IPS-15b (cell line): ENCODE measurements around the gene ERCC2.

Experiments used
- H3K27me3 ChIP-seq: one replicate; pipeline ENCODE4 v1.6.1; 2013; ENCODE audit warnings: low read length; ENCODE audit not compliant: control insufficient read depth, insufficient read depth
- H3K36me3 ChIP-seq: one replicate; pipeline ENCODE4 v1.6.1; 2013; ENCODE audit warnings: low read length; ENCODE audit not compliant: control insufficient read depth, insufficient read depth
- H3K4me1 ChIP-seq: one replicate; pipeline ENCODE4 v1.6.1; 2013; ENCODE audit warnings: mild to moderate bottlenecking, low read length; ENCODE audit not compliant: control insufficient read depth, insufficient read depth
- H3K4me3 ChIP-seq: one replicate; pipeline ENCODE4 v1.5.1; 2013; ENCODE audit warnings: low read depth, low read length
- H3K9ac ChIP-seq: one replicate; pipeline ENCODE4 v1.6.1; 2013; ENCODE audit warnings: low read depth, mild to moderate bottlenecking, low read length
- H3K9me3 ChIP-seq: one replicate; pipeline ENCODE4 v1.6.1; 2013; ENCODE audit warnings: mild to moderate bottlenecking, low read length; ENCODE audit not compliant: control insufficient read depth, insufficient read depth

ERCC2 gene

GRCh38 chr19:45391871-45392665, 21.7 kb upstream of the ERCC2 start:
- no peaks in the 10 kb centered on the region for H3K4me1 ChIP-seq
- peaks cover 12% of the 10 kb centered on the region for H3K27me3 ChIP-seq
- H3K36me3 ChIP-seq, result no peaks in the 10 kb centered on the region
- no peak overlapping the region for H3K4me3 ChIP-seq
- no peaks in the 10 kb centered on the region for H3K9me3 ChIP-seq
- no peak overlapping the region for H3K9ac ChIP-seq

- H3K4me1 ChIP-seq, result no peaks in the 10 kb centered on the region
- no peaks in the 10 kb centered on the region for H3K36me3 ChIP-seq
- H3K4me3 ChIP-seq, result no peak overlapping the region
- H3K9me3 ChIP-seq, result no peaks in the 10 kb centered on the region
- no peak overlapping the region for H3K9ac ChIP-seq
- H3K27me3 ChIP-seq, result peaks cover 14% of the 10 kb centered on the region
Measured at GRCh38 chr19:45391346-45391745, 21.0 kb upstream of the ERCC2 start.

GRCh38 chr19:45385392-45386221, 15.2 kb upstream of the ERCC2 start:
- no peak overlapping the region for H3K9ac ChIP-seq
- peak overlapping the region; percentile 37 for H3K4me3 ChIP-seq
- H3K27me3 ChIP-seq, result peaks cover 24% of the 10 kb centered on the region

GRCh38 chr19:45382426-45382825, 12.1 kb upstream of the ERCC2 start:
- H3K27me3 ChIP-seq, result peaks cover 24% of the 10 kb centered on the region
- H3K9me3 ChIP-seq, result no peaks in the 10 kb centered on the region
- H3K36me3 ChIP-seq, result no peaks in the 10 kb centered on the region
- no peaks in the 10 kb centered on the region for H3K4me1 ChIP-seq
- no peak overlapping the region for H3K4me3 ChIP-seq
- no peak overlapping the region for H3K9ac ChIP-seq

More at GRCh38 chr19:45385392-45386221, 15.2 kb upstream of the ERCC2 start:
- no peaks in the 10 kb centered on the region for H3K9me3 ChIP-seq
- no peaks in the 10 kb centered on the region for H3K4me1 ChIP-seq
- no peaks in the 10 kb centered on the region for H3K36me3 ChIP-seq

GRCh38 chr19:45380107-45380506, 9.7 kb upstream of the ERCC2 start:
- Histone ChIP-seq H3K9ac (no peak overlapping the region), H3K4me3 (no peak overlapping the region), H3K4me1 (peaks cover 6% of the 10 kb centered on the region), H3K9me3 (no peaks in the 10 kb centered on the region), H3K27me3 (peaks cover 4% of the 10 kb centered on the region), H3K36me3 (no peaks in the 10 kb centered on the region)

GRCh38 chr19:45376045-45376724, 5.8 kb upstream of the ERCC2 start:
- Histone ChIP-seq H3K4me3 (no peak overlapping the region), H3K9ac (no peak overlapping the region)

GRCh38 chr19:45368737-45369340, 1.5 kb downstream of the ERCC2 start:
- Histone ChIP-seq H3K4me3 (peak overlapping the region; percentile 82), H3K9me3 (no peaks in the 10 kb centered on the region)

More at GRCh38 chr19:45376045-45376724, 5.8 kb upstream of the ERCC2 start:
- no peaks in the 10 kb centered on the region for H3K36me3 ChIP-seq
- peaks cover 6% of the 10 kb centered on the region for H3K4me1 ChIP-seq
- H3K9me3 ChIP-seq, result no peaks in the 10 kb centered on the region
- H3K27me3 ChIP-seq, result no peaks in the 10 kb centered on the region

GRCh38 chr19:45368127-45368526, 2.2 kb downstream of the ERCC2 start:
- no peaks in the 10 kb centered on the region for H3K4me1 ChIP-seq
- peaks cover 31% of the 10 kb centered on the region for H3K36me3 ChIP-seq
- no peaks in the 10 kb centered on the region for H3K9me3 ChIP-seq
- no peak overlapping the region for H3K4me3 ChIP-seq
- no peak overlapping the region for H3K9ac ChIP-seq
- no peaks in the 10 kb centered on the region for H3K27me3 ChIP-seq

More at GRCh38 chr19:45368737-45369340, 1.5 kb downstream of the ERCC2 start:
- no peak overlapping the region for H3K9ac ChIP-seq
- H3K27me3 ChIP-seq, result no peaks in the 10 kb centered on the region
- no peaks in the 10 kb centered on the region for H3K4me1 ChIP-seq
- peaks cover 25% of the 10 kb centered on the region for H3K36me3 ChIP-seq

GRCh38 chr19:45364696-45365095, 5.7 kb downstream of the ERCC2 start:
- no peak overlapping the region for H3K9ac ChIP-seq
- H3K36me3 ChIP-seq, result peaks cover 49% of the 10 kb centered on the region
- no peaks in the 10 kb centered on the region for H3K4me1 ChIP-seq
- no peaks in the 10 kb centered on the region for H3K27me3 ChIP-seq
- H3K4me3 ChIP-seq, result no peak overlapping the region
- H3K9me3 ChIP-seq, result no peaks in the 10 kb centered on the region

GRCh38 chr19:45363861-45364459, 6.4 kb downstream of the ERCC2 start:
- no peak overlapping the region for H3K4me3 ChIP-seq
- no peaks in the 10 kb centered on the region for H3K4me1 ChIP-seq
- H3K9me3 ChIP-seq, result no peaks in the 10 kb centered on the region
- no peaks in the 10 kb centered on the region for H3K27me3 ChIP-seq
- no peak overlapping the region for H3K9ac ChIP-seq
- H3K36me3 ChIP-seq, result peaks cover 50% of the 10 kb centered on the region

GRCh38 chr19:45362291-45362690, 8.1 kb downstream of the ERCC2 start:
- Histone ChIP-seq H3K27me3 (no peaks in the 10 kb centered on the region), H3K36me3 (peaks cover 46% of the 10 kb centered on the region), H3K4me1 (no peaks in the 10 kb centered on the region), H3K9ac (no peak overlapping the region), H3K4me3 (no peak overlapping the region), H3K9me3 (no peaks in the 10 kb centered on the region)
